ENCODE measurements around the gene TOMM34. TPM values are rescaled to one million over a fixed set of nuclear protein-coding genes. Genes with fewer than 3 reads are reported as not detected.

Gene TOMM34
- total and polyA plus RNA-seq, 9 of the 15 experiments (the other 6 are each of a cell fraction or from before 2014, with no cell fraction given), result 18.1 to 69.4 (median 41.7) TPM

DNA sequence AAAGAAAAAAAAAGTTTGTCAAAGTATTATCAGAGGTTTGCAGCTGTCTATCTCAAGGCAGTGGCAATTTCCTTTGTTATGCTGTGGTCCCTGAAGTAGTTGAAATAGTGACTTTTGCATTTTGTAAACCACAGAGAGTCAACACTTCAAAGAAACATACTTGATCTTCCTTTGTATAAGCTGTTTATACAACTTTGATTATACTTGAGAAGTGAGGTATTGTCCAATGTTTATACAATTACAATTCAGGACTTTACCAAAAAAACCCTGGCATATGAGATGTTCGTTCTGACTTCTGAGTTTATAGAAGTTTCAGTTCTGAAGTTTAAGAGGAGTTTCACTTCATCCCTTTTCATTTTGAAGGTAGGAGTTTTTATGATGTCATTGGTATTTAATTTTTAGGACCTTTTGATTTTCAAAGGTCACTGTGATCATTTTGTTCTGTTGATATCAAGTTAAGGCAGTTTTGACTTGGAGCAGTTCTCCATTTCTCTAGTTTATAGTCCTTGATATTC is 10.1 kb upstream of the TOMM34 start (continued):
- TF ChIP-seq ARID1B (IDR thresholded peaks at IDR 0.05), result peak; percentile 71
- TF ChIP-seq FOXA1 (IDR thresholded peaks at IDR 0.05; ENCODE audit: borderline replicate concordance), result no peak
- TF ChIP-seq MEF2D (tag; conservative IDR thresholded peaks at IDR 0.05; ENCODE audit: low read depth), result no peak
- TF ChIP-seq MED1 (CRISPR knock-in tag; IDR thresholded peaks at IDR 0.05; ENCODE audit: borderline replicate concordance), result no peak
- TF ChIP-seq HNRNPL (IDR thresholded peaks at IDR 0.05; ENCODE audit: low read depth, low read length), result no peak
- TF ChIP-seq ZNF217 (CRISPR knock-in tag; IDR thresholded peaks at IDR 0.05), result no peak
- TF ChIP-seq ZNF507 (tag; conservative IDR thresholded peaks at IDR 0.05), result no peak
- no peak for TF ChIP-seq ZNF175 (CRISPR knock-in tag; IDR thresholded peaks at IDR 0.05; ENCODE audit: low read depth)
- peak; percentile 92 for TF ChIP-seq SOX6 (IDR thresholded peaks at IDR 0.05)
- TF ChIP-seq, protein P1, sequence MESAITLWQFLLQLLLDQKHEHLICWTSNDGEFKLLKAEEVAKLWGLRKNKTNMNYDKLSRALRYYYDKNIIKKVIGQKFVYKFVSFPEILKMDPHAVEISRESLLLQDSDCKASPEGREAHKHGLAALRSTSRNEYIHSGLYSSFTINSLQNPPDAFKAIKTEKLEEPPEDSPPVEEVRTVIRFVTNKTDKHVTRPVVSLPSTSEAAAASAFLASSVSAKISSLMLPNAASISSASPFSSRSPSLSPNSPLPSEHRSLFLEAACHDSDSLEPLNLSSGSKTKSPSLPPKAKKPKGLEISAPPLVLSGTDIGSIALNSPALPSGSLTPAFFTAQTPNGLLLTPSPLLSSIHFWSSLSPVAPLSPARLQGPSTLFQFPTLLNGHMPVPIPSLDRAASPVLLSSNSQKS (CRISPR knock-in tag; IDR thresholded peaks at IDR 0.05), result no peak
- TF ChIP-seq ZNF197 (CRISPR knock-in tag; IDR thresholded peaks at IDR 0.05; ENCODE audit: low read depth), result no peak
- TF ChIP-seq, protein P2, sequence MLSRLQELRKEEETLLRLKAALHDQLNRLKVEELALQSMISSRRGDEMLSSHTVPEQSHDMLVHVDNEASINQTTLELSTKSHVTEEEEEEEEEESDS (CRISPR knock-in tag; IDR thresholded peaks at IDR 0.05), result no peak
- no peak for TF ChIP-seq PURB (CRISPR knock-in tag; IDR thresholded peaks at IDR 0.05; ENCODE audit: low read depth)
- no peak for TF ChIP-seq ZNF57 (CRISPR knock-in tag; IDR thresholded peaks at IDR 0.05)
- TF ChIP-seq, protein P3, sequence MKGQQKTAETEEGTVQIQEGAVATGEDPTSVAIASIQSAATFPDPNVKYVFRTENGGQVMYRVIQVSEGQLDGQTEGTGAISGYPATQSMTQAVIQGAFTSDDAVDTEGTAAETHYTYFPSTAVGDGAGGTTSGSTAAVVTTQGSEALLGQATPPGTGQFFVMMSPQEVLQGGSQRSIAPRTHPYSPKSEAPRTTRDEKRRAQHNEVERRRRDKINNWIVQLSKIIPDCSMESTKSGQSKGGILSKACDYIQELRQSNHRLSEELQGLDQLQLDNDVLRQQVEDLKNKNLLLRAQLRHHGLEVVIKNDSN (CRISPR knock-in tag; IDR thresholded peaks at IDR 0.05), result no peak
- TF ChIP-seq, protein P4, sequence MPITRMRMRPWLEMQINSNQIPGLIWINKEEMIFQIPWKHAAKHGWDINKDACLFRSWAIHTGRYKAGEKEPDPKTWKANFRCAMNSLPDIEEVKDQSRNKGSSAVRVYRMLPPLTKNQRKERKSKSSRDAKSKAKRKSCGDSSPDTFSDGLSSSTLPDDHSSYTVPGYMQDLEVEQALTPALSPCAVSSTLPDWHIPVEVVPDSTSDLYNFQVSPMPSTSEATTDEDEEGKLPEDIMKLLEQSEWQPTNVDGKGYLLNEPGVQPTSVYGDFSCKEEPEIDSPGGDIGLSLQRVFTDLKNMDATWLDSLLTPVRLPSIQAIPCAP (CRISPR knock-in tag; IDR thresholded peaks at IDR 0.05; ENCODE audit: borderline replicate concordance), result no peak
- TF ChIP-seq, protein P5, sequence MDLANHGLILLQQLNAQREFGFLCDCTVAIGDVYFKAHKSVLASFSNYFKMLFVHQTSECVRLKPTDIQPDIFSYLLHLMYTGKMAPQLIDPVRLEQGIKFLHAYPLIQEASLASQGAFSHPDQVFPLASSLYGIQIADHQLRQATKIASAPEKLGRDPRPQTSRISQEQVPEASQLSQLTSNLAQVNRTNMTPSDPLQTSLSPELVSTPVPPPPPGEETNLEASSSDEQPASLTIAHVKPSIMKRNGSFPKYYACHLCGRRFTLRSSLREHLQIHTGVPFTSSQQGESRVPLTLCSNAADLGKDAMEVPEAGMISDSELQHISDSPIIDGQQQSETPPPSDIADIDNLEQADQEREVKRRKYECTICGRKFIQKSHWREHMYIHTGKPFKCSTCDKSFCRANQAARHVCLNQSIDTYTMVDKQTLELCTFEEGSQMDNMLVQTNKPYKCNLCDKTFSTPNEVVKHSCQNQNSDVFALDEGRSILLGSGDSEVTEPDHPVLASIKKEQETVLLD (IDR thresholded peaks at IDR 0.05), result no peak
- TF ChIP-seq NFIC (IDR thresholded peaks at IDR 0.05), result no peak
- TF ChIP-seq ZBTB7A (IDR thresholded peaks at IDR 0.05; ENCODE audit: borderline replicate concordance, control insufficient read depth, low read depth, low read length), result no peak
- TF ChIP-seq NCOR1 (IDR thresholded peaks at IDR 0.05), result peak; percentile 53
- TF ChIP-seq SRF (CRISPR knock-in tag; IDR thresholded peaks at IDR 0.05), result no peak
- no peak for TF ChIP-seq LCOR (CRISPR knock-in tag; IDR thresholded peaks at IDR 0.05)
- TF ChIP-seq KHSRP (IDR thresholded peaks at IDR 0.05), result no peak
- TF ChIP-seq MAFF (IDR thresholded peaks at IDR 0.05; ENCODE audit: low read length), result no peak
- TF ChIP-seq BMI1 (IDR thresholded peaks at IDR 0.05; ENCODE audit: low read length), result no peak
- TF ChIP-seq, protein P6, sequence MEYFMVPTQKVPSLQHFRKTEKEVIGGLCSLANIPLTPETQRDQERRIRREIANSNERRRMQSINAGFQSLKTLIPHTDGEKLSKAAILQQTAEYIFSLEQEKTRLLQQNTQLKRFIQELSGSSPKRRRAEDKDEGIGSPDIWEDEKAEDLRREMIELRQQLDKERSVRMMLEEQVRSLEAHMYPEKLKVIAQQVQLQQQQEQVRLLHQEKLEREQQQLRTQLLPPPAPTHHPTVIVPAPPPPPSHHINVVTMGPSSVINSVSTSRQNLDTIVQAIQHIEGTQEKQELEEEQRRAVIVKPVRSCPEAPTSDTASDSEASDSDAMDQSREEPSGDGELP (CRISPR knock-in tag; IDR thresholded peaks at IDR 0.05; ENCODE audit: borderline replicate concordance), result no peak
- no peak for TF ChIP-seq HEY1 (CRISPR knock-in tag; IDR thresholded peaks at IDR 0.05; ENCODE audit: borderline replicate concordance)
